HPDE6-E6E7 (cell line): ENCODE data around the gene ST6GALNAC4.
"Not testable (repeated sequence)": the region's sequence is repeated elsewhere in the genome, so short reads cannot be mapped to it uniquely, and the experiment has no call there.

Experiments
- DNase-seq: peaks from one replicate; pipeline ENCODE4 v3.0.0; 2011; ENCODE audit warnings: missing footprints; ENCODE audit errors: extremely low spot score

The ST6GALNAC4 gene

DNA sequence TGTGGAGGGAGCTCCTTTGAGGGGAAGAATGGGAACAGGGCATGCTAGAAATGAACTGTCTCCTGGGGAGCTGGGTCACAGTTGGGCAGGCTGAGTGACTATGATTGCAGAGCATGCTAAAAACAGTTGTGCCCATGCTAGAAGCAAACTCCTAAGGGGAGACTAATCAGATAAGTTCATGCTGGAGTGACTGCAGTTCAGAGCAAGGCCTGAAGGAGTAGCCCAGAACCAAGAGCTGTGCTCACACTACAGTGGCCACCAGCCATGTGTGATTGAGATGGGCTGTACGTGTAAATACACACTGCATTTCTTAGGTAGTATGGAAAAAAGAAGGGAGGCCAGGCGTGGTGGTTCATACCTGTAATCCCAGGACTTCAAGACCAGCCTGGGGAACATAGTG is 29.0 kb downstream of the ST6GALNAC4 start:
- DNase-seq, result no peak

DNA sequence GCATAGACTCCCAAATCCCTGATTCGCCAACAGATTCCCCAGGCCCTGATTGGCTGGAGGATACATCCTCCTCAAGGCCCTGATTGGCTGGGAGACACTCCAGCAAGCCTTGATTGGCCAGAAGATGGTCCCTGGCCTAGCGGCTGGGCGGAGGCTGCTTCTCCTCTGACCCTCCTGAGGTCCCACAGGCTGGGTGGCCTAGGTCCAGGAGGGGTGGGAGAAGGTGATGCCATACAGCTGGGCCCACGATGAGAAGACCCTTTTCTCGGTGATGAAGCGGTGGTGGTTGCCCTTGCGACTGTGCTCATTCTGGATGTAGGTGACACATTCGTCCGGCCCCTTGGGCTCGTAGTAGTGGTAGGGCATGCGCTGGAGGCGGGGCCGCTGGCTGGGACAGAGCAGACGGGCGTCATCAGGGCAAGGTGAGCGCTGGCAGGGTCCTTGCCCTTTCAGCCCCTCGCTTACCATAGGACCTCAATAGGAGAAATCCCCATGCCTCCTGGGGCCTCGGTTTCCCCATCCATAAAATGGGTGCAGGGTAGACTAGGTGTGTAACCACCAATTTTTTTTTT is 30.4 kb downstream of the ST6GALNAC4 start:
- DNase-seq, result no peak

DNA sequence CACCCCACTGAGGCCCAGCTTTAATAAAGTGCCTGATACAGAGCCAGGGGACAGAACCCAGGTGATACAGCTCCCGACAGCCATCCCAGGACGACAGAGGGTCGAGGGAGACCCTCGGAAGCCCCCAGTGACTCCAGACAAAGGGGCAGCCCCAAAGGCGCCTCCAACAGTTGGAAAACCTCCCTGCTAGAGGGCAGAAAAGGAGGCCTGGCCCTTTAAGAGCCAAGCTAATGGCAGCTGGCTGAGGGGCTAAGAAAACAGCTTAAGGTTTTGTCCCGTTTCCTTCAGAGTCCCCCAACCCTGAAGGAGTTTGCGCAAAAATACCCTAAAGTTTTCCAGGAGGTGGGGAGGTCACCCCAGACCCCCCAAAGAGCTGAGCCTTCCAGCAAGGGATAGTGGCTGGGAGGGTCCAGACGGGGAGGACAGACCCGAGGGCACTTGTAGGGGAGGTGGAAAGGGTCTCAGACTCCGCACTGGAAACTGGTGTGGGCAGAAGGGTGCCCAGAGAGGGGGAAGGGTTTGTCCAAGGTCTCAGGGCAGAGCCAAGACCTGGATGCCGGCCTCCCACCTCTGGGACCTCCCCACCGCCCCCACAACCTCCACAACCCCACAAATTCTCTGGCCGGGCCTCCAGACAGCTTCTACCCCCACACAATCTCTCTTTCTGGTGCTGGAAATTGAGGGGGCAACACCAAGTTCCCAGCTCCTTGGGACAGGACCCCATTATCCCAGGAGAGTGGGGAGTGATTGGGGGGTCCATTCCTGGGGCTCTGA is 31.1 kb downstream of the ST6GALNAC4 start:
- no peak for DNase-seq

DNA sequence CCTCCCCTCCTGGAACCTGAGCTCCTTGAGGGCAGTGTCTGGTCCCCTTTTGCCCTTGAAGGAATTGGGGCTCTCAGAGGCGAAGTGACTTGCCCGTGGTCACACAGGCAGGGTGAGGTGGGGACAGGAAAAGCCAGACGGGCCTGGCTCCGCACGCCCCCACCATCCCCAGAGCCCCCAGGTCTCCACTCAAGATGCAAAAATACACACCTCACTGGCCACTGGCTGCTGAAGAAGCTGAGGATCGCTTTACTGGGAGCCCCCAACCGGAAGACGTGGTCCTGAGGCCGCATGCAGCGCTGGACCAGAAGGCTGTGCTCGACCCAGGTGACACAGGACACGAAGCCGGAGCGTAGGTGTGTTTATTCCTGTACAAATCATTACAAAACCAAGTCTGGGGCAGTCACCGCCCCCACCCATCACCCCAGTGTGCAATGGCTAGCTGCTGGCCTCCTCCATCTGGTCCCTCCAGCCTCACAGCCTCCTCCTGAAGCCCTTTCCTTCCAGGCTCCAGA is 31.8 kb downstream of the ST6GALNAC4 start:
- no peak for DNase-seq

DNA sequence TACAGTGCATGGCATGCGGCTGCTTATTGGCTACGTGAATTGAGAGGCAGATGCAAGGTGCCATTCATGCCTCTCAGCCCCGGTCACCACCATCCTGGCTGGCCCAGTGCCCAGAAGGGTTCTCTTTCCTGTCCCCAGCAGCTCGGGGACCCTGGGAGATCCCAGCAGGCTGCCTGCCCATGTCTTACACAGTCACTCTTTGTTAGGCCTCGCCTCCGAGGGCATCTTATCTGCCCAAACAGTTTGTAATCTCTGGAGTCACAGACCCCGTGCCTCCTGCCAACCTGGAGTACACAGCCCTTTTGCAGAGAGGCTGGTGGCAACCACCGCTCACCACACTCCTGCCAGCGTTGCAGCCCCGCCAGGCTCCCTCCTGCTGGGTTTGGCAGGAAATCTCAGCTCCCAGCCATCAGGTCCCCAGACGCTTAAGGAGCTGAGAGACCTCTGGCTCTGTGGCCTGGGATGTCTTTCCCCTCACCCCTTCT is 32.4 kb downstream of the ST6GALNAC4 start:
- DNase-seq, result no peak

DNA sequence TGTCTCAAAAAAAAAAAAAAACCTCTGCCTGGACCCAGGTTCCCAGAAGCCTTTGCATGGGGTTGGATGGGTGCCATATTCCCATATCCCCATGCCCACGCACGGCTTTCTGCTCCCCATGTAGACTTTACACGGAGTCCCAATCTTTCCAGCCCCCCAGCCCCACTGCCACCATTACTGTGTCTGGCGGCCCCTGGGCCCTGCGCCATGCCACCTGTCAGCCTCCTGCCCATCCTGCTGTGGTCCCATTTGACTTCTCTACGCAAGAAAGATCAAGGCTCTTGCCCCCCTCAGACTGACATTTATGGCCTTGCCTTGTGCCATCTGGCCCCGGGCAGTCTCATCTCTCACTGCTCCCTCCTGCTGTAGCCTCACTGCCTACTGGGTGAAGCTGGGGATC is 32.9 kb downstream of the ST6GALNAC4 start:
- no peak for DNase-seq

DNA sequence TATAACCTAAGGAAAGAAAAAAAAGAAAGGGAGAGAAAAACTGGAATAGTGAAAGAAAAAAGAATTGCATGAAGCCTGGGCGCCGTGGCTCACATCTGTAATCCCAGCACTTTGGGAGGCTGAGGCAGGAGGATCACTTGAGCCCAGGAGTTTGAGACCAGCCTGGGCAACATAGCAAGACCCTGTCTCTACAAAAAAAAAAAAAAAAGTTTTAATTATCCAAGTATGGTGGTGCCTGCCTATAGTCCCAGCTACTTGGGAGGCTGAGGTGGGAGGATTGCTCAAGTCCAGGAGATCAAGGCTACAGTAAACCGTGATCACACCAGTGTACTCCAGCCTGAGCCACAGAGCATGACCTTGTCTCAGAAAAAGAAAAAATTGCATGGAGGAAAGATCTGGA is 35.1 kb downstream of the ST6GALNAC4 start:
- DNase-seq, result not testable (repeated sequence)

DNA sequence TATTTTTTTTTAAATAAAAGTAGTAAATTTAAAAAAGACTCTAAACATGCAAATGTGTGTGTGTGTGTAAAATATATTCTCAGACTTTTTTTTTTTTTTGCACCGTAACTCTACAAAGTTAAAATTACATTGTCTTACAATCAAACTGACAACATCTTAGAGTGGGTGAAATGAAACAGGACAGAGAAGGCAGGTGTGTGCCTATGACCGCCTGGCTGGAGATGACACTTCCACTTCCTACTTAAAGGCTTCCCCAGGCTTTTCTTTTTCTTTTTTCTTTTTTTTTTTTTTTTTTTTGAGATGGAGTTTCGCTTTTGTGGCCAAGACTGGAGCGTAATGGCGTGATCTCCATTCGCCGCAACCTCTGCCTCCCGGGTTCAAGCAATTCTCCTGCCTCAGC is 36.7 kb downstream of the ST6GALNAC4 start:
- DNase-seq, result no peak

DNA sequence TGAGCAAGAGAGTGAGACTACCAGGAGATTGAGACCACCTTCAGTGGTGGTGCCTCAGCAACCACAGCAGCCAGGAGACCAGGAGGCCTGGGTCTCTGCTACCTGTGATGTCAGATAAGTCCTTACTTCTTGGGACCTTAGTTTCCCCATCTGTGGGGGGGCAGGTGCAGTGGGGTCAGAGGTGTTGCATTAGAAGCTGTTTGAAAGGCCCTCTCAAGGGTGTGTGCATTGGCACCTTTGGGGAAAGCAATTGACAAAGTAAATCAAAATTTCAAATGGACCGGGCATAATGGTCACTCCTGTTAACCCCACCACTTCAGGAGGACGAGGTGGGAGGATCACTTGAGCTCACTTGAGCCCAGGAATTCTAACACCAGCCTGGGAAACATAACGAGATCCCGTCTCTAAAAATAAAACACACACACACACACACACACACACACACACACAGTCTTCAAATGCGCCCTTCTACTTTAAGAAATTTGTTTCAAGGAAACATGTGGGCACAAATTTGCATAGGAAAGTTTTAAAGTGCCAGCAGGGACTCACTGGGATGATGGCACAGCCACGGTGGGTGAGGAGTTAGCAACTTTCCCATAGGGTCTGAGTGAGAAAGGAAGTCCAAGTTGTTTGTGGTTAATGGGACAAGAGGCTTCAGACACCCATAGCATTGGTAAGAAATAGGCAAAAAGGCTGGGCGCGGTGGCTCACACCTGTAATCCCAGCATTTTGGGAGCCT is 38.0 kb downstream of the ST6GALNAC4 start:
- DNase-seq, result no peak

DNA sequence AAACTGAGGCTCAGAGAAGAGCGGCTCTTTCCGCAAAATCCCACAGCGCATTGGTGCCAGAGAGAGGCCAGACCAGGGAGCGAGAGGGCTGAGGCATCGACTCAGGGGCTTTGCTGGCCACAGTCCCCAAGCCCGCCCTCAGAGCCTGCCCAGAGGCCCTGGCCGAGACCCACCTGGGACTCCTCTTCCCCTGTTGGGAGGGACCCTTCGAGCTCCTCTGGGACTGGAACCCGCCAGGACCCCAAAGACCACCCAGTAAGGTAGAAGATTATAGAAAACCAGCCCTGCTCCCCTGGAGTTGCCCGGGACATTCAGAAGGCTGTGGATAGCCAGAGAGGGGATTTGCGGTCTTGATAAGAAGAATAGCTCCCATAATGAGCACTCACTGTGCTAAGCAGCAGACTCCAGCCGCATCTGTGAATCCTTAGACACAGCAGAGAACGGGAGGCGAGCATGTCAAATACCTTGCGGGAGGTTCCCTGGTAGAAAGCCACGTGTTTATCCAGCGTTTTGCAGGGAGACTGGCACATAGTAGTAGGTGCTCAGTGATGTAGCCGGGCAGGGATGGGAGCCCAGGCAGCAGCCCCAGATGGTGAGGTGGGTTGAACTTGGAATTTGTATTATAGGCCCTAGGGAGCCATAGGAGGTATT is 38.7 kb downstream of the ST6GALNAC4 start:
- no peak for DNase-seq

DNA sequence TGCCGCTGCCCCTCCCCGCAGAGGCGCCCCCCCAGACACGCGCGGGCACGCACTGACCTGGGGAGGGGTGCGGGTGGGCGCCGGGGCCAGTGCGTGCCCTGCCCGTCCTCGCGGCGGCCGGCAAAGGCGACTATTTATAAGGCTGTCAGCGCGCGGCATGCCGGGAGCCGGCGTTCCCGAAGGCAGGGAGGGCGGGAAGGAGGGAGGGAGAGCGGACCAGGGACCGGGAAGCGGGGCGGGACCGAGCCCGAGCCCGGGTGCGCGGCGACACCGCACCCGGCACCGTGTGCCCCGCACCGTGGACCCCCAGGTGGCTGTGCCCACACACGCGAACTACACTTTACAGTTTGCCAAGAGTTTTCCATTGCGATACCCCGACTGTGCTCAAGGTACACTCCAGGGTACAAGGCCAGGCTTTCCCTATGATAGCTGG is 39.3 kb downstream of the ST6GALNAC4 start, which contains the start of gene AK1:
TSS of gene AK1 (minus strand) at position 110 of the 433 bp plus-strand sequence. CDS start 3,058 bp downstream, outside the sequence.
- DNase-seq, result peak; percentile 60

DNA sequence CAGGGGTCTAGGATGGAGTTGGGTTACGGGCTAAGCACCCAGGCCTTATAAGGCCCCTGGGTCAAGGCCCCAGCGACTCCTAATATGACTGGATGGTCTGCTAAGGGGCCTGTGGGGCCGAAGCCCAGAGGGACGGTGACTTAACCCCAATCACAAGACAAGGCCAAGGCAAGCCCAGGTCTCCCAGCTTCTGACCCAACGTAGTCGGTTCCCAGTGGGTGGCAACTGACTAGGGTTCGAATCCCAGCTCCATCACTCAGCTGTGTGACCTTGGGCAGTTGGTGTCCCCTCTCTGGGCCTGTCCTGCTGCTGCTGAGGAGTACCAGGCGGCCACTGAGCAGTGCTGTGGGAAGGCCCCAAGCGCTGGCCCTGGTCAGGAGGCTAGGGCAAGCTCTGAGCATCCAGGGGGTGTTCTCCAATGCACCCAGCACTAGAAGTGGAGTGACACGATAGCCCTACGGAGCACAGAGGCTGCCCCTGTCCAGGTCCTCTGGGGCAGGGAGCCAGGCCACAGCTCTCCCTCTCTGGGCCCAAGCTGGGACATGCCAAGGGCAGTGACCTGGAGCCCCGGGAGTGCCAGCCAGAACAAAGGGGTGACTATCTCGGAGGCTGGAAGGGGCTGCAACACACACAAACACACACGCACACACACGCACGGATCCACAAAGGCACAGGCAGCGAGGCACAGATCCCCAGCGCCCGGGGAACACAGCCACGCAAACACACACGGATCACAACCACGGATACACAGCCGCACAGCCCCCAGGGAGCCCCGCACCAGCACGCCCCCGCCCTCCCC is 39.9 kb downstream of the ST6GALNAC4 start:
- DNase-seq, result no peak

DNA sequence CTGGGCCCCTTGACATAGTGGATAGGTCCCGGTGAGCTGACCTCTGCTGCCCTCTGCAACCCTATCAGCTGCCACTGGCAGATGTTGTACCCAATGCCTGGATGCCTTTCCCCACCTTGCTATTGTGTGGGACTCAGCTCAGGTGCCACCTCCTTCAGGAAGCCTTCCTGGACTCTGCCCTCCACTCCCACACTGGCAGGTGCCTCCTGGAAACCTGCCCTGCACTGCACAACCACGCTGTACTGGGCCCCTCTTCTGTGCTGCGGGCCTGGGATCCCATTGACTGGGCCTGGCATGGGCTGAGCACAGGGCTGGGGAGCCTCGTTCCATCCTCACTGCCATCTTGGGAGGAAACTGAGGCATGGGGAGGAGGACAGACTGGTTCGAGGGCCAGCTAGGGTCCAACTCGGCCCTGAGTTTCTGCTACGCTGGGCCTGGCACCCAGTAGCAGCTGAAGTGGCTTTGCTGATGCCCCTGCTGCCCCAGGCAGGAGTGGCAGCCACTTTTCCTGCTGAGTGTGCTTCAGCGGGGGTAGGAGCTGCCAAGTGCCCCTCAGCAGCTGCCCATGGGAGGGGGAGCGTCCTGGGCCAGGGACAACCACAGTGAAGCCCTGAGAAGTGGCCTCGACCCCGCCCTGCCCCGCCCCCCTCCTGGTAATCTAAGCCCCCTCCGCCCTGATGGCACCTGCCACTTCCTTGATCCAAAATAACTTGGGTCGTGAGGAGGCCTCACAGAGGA is 40.6 kb downstream of the ST6GALNAC4 start:
- no peak for DNase-seq

DNA sequence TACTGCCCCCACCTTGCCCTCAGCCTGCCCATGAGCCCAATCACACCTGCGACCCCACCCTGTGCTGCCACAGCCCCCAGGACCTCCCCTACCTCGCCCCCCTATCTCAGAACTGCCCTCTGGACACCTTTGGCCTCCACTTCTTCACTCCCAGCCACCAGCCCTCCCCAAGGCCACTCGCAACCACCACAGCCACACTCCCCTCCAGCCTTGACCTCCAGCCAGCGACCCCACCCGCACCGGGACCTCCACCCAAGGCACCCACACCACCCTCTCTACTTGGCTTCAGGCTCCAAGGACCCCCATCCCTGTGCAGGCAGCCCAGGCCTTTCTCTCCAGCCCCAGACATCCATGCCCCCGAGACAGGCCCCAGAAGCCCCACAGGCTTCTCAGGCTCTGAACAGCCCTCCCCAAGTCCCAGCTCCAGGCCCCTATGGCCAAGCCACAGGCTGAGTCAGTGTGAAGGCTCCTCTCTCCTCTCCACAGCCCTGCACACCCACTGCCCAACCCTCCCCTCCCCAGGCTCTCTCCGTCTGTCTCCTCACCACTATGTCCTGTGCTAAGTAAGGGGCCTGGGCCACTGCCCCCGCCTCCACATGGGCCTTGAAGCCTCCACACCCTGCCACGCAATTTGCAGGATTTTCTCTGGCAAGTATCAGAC is 41.4 kb downstream of the ST6GALNAC4 start:
- DNase-seq, result no peak

DNA sequence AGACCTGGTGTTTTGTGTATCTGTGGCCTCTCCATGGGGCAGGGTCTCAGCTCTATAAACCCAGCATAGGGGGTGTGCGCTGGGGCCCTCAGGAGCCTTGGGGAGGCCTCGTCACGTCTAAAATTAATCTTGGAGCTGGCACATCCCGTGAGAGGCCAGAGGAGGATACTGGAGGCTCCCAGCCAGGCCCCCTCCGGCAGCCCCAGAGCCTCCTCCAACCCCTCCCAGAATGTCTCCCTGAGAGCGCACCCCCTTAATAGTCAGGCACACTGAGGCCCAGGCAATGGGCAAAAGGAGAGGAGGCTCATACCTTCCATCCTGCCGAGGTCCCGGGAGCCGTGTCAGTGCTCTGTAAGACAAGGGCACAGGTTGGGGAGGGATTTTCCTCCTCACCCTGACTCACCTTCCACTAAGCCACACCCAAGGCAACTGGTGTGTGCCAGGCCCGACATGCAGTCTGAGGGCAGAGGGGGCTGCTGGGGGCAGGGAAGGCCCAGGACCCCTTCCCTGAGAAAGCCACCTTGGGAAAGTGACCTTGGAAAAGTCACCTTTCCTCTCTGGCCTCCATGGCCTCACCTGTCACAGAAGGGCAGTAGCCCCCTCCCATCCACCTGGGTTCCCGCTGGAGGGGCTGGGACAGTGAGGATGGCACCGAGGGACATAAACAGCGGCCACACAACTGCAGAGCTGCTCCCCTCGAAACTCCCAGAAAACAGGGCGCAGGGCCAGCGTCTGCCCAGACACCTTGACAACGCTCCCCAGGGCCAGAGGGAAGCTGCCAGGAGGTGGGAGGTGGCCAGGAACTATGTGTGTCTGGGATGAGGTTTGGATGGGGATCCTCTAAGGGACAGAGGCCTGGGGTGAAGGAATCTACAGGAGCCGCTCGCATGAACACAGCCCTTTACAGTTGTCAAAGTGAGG is 42.3 kb downstream of the ST6GALNAC4 start:
- peak; percentile 75 for DNase-seq

DNA sequence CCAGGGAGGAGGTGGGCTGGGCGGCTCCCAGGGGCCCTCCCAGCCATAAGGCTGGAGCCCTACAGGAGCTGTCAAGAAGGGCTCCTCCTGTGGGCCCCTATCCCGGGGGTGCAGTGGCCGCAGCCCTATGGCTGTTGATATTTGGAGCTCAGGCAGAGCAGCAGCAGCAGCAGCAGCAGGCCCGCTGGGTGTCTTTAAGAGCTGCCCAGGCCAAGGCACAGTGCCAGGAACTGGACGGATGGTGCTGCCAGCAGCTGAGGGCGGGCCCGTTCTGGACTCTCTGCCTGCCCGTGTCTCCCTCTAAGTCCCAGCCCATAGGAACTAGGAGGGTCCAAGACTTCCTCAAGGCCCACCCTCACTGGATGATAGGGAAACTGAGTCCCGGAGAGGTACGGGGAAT is 43.0 kb downstream of the ST6GALNAC4 start:
- no peak for DNase-seq

DNA sequence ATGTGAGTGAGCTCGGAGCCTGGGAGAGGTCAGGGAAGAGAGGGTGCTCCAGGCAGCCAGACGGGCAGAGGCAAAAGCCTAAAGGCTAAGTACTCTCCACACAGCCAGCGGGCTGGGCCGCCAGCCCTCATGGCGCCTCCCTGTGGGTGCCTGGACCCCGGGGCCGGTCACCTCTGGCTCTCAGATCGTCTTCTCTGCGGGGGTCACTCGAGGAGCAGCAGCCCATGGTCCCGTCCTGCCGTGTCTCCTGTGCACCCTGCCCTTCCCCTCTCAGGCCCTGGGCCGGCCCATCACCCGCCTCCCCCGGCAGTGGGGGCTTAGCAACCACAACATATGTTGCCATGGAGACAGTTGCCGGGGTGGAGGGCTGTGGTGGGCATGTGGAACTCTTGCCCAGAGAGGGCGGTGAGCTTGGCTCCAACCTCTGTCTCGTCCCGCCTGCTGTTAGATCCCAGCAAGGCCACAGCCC is 43.6 kb downstream of the ST6GALNAC4 start:
- no peak for DNase-seq
